Hematopoietic multipotent progenitor cell treated with erythropoietin and hydrocortisone succinate and interleukin-3 and kit ligand, for 17 days (in vitro differentiated cells): ENCODE data around the gene PSMB11.
A peak's percentile ranks its signal among the peaks of the same experiment; 100 is the strongest.
"Not testable (repeated sequence)": the region's sequence is repeated elsewhere in the genome, so short reads cannot be mapped to it uniquely, and the experiment has no call there.

ENCODE experiments used
- DNase-seq: peaks from one replicate; pipeline ENCODE4 v3.0.0-alpha.2; 2015; ENCODE audit warnings: low spot score

Gene PSMB11

DNA sequence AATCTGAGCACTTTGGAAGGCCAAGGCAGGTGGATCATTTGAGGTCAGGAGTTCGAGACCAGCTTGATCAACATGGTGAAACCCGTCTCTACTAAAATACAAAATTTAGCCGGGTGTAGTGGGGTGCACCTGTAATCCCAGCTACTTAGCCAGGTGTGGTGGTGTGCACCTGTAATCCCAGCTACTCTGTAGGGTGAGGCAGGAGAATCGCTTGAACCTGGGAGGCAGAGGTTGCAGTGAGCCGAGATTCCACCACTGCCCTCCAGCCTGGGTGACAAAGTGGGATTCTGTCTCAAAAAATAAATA, 28.3 kb upstream of the PSMB11 start:
- DNase-seq = not testable (repeated sequence)

DNA sequence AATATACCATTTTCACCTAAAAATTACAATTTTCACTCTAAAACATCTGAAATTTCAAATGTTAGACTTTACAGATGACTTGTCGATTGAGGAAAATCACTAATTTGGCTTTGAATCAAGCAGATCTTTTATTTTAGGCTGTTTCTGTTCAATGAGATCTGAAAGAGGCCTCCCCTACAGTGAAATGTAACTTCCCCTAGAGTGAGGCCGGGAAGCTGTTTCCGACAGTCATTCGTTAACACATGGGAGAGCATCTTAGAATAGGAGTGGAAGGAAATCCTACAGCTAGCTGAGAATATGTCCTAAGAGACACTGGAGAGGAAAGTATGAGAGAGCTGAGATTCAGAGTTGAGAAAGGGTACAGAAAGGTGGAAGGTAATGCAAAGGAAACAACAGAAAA, 26.4 kb upstream of the PSMB11 start:
- DNase-seq = no peak

DNA sequence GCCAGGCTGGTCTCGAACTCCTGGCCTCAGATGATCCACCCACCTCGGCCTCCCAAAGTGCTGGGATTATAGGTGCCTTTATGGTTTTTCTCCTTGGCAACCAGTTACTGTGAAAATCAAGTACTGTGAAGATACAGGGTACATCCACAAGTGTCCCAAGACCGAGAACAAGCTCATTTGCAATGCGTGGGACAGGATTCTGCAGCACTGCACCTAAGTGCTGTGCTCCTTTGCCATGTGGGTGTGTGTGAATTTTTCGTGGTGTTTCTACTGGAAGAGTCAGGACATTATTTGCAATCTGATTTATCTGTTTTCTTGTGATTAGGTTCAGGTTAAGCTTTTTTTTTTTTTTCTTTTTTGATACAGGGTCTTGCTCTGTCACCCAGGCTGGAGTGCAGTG, 24.9 kb upstream of the PSMB11 start:
- no peak for DNase-seq

DNA sequence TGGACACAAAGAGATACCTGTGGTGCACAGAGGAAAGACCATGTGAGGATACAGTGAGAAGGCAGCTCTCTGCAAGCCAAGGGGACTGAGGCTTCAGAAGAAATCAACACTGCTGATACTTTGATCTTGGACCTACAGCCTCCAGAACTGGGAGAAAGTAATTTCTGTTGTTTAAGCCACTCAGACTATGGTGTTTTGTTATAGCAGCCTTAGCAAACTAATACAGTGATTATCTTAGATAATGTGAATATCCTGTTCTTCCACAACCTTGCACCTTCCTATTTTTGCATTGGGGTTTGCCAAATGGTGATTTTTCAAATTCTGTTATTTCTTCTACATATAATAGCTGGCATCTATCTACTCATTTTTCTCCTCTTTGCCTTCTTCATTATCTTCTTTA, 23.9 kb upstream of the PSMB11 start:
- DNase-seq = no peak

DNA sequence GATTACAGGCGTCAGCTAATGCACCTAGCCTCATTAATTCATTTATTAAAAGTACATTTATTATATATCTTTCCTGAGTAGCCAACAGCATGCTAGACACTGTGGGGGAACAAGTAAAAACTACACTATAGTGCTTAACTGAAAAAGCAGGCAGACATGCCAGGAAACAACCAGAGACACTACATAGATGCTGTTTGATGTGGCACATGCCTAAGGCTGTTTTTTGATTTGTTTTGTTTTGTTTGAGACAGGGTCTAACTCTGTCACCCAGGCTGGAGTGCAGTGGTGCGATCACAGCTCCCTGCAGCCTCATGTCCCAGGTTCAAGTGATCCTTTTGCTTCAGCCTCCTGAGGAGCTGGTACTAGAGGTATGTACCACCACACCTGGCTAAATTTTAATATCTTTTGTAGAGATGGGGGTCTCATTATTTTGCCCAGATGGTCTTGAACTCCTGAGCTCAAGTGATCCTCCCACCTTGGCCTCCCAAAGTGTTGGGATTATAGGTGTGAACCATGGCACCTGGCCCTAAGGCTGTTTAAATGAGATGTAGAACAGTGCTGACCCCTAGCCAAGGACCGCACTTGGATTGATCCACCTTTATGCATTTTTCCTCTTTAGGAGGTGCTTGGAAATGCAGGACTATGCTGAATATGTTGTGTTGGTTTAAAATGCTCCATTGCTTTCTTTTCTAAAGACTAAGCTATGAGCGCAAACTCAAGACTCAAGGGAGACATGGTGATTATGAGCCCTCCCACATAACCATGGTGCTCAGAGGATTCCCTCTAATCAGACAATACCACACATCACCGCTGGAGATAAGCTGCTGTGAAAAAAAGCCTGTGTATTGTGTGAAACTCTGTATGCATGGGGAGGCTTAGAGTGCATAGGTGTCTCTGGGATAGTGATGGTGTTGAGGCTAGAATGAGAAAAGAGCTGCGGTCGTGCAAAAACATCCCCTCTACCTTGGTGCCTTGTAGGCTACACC, 21.6 kb upstream of the PSMB11 start:
- DNase-seq = no peak

DNA sequence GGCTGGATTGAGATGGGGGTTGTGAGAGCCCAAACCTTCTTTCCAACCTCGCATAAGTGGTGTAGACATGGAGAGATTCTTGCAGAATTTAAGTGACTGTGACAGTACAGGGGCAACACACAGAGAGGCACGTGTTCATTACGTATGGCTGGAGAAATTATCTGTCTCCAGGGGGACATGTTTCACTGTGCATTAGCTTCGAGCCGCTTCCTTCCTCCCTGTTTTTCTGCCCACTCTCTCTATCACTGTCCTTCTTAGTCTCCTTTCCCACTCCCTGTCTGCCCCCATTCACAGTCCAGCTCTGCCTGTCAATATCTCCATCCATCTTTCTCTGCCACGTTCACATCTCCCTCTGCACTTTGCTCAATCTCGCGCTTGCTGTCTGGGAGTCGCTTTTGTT, 20.6 kb upstream of the PSMB11 start:
- no peak for DNase-seq

DNA sequence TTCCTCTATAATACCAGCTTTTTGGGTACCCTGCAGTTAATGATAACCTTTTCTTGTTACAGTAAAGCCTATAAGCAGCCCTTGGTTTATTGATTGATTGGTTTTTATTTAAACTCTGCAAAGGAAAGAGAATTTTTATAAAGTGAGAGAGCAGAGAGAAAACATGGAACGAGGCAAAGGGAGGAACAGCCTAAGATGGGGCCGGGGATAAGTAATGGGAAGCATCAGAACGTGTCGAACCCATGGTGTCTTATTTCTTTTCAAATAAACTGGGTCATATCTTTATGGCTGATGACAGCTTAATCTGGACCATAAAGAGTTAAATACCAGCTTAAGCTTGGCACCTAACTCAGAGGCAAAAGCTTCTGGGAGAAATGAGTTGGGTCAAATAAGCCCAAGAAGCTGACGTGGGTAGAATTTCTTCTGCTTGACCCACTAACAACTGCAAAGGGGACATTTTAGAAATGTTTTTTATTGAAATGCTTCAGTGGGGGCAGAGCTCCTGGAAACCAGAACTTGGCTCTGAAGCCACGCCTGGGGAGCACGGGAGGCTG, 20.0 kb upstream of the PSMB11 start:
- DNase-seq = no peak

DNA sequence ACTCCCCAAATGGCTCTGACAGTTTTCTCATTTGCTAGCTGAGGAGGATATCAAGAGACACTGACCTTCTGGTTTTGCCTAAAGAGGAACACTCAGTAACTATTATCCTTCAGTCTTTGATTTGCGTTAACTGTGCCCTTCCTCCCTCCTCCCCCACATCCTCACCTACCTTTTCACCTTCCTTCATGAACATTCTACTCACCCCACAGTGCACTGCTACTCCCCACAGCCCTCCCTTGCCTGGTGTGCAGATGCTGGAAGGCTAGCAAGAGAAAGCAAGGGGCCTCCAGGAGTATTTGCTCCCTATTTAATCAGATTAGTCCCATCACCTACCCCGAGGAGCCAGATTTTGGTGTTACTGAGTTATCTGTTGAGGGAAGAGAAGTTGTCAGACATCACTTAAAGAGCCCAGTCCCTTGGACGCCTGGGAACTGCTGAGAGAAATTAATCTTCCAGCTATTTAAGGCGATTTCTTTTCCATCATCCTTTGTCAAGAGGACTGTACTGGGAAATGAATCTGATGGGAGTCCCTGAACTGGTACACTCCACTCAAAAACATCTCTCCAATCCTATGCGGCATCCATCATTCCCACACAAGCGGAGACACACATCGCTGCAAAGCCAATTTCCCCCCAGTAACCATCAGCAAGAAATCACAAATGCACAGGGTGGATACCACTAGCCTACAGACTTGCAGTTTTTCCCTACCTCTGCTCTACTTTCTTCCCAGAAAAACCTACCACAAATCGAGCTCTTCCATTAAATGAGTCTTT, 18.8 kb upstream of the PSMB11 start:
- DNase-seq = no peak

DNA sequence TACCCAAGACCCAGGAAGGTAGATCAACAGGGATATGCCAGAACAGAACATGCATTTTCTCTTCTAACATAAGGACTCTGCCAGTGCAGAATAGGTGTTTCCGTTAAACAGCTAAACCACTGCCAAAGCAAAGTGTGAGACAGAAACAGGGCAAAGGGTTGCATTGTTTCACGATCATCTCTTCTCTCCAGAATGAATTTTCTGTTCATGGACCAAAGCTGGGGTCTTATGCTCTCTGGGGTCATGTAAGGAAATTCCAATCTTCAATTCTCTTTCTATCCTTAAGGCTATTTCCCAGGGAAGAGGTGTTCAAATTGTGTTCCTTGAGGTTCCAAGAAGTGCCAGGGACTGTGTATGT, 18.2 kb upstream of the PSMB11 start:
- DNase-seq = no peak

DNA sequence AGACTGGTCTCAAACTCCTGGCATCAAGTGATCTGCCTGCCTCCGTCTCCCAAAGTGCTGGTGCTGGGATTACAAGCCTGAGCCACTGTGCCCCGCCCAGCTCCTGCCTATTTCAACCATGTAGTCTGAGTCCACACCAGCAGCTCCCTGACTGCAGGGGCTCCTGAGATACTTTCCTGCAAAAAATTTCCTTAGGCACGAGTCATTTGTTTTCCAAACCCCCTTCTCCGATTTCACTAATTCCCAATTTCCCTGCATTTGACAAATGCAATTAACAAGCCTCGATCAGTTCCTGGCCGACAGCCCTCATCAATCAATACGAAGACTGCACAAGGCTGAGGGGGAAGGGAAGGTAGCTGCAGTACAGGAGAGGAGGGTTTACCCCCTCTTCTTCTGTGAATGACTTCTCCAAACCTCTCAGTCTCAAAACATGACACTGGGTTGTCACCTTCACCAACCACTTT, 17.4 kb upstream of the PSMB11 start:
- DNase-seq = no peak

DNA sequence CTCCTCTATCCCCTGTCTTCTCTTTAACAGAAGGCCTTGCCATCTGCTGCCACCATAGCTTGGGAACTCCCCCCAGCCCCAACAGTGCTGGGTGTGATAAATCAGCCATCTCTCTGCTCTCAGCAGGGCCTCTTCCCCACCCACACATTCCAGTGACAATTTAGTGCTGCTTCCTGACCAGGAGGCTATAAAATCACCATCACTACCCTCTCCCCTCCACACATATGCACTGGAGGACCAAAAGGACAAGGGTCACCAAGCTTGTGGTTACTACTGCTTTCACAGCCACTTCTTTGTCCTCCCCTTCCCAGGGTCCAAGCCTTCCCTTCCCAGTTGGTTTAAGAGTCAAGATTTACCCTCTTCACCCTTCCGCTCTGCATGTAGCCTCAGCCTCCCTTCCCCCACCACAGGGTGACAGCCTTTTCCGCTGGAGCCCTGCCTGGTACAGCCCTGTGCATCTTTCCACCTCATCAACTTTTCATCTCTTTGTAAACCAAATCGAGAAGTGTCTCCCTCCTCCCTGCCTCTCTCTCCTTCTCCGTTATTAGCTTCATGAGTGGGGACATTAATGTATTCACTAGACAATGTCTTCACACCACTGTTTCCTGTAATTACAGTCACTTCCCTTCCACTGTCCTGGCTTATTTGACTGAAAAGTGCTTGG, 16.7 kb upstream of the PSMB11 start:
- no peak for DNase-seq

DNA sequence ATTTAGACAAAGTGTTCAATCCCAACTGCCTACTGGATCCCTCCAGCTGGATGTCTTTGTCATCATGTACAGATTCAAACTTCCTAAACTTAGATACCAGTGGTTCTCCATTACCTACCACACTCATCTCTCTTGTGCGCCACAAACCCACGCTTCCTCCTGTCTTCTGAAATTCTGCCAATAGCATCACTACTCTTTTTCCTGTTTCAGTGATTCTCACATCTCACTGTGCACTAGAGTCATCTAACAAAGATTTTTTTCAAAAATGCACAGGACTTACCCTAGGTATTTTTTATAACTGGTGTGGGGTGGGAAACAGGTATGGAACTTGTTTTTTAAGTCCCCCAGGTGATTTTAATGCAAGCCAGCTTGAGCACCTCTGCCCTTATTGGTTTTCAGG, 13.2 kb upstream of the PSMB11 start:
- DNase-seq = no peak

DNA sequence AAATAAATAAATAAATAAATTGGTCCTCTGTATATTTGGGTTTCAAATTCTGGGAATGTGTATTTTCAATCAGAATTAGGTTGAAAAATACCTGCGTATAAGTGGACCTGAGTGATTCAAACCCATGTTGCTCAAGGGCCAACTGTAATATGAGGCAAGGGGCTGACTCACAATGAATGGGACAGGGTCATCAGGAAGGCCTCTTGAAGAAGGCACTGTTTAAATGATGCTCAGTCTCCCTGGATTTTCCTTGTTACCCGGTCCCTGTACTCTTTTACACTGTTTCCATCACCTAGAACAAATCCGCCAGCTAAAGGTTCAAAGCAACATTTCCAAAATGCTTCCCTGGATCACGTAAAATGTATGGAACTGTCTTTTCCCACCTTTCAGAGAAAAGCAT, 11.1 kb upstream of the PSMB11 start:
- no peak for DNase-seq

DNA sequence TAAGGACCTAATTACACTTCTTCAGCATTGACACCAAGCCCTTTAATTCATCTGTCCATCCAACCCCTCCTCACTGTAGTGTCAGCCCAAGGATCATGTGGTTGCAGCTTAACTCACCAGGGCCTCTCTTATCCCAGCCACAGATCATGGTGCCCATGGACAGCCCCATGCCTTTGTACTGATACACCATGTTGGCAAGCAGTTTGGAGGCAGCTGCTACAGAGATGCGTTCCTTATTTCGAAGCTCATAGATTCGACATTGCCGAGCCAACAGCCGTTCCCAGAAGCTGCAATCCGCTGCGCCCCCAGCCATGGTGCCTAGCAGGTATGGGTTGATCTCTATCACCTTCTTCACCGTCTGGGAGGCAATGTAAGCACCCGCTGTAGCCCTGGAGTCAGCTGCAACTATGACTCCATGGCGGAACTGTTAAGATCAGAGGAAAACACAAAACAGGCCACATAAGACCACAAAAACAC, 8.7 kb upstream of the PSMB11 start:
- DNase-seq = no peak

DNA sequence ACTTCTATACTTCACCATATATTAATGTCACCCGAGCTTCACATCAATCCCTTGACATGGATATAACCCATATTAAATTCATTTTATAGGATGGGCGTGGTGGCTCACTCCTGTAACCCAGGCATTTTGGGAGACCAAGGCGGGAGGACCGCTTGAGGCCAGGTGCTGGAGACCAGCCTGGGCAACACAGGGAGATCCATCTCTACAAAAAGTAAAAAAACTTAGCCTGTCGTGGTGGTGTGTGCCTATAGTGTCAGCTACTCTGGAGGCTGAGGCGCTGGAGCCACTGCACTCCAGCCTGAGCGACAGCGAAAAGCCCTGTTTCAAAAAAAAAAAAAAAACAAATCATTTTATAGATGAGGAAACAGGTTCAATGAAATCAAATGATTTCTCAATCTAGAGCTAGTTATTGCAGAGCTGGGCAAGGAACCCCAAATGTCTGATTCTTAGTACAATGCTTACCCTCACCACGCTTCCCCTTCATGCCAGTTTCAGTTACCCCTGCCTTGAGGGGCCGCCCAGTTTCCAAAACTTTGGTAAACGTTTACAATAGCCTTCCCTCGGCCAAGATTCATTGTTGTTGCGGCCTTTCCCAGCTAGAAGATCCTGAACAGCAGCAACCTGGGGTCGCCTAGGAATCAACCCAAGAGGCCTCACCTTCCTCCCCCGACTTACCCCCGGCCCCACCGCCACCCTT, 8.1 kb upstream of the PSMB11 start:
- DNase-seq = no peak

DNA sequence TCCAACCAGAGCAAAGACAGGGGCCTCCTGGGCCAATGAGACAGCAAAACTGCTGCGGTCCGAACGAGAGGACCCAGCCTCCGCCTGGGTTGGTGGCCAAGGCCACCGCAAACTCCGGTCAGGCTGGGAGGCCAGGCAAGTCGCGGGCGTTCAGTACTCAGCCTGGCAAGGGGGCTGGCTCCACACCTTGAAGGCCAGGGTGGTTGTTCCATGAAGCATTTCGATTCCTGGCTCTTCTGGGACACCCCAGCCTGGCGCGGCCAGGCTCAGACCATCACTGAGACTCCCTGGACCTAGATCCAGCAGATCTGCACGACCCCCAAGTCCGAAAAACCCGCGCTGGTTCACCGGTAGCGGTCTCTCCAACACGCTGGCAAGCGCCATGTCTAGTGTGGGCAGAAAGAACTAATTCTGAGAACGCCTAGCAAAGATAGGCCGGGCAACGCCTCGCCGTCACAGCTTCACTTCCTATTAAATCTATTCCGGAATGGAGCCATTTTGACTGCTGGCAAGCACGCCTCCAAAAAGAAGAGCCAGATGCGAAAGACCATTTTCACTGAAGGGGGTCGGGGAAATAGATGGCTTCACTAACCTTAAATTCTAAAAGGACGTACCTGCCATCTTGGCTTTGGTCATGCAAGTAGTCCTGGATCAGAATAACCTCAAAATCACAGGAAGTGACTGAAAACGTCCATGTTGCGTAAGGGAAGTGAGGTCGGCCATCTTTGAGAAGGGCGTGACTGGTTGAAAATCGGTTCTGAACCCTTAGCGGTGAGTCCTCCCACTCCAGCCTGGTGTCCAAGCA, 7.3 kb upstream of the PSMB11 start, which contains the start of gene PSMB5:
Gene PSMB5, minus strand, starts transcription at position 403 of the 805 bp plus-strand sequence. Its CDS starts 19 bp downstream, at position 384.
- peak; percentile 97 for DNase-seq

DNA sequence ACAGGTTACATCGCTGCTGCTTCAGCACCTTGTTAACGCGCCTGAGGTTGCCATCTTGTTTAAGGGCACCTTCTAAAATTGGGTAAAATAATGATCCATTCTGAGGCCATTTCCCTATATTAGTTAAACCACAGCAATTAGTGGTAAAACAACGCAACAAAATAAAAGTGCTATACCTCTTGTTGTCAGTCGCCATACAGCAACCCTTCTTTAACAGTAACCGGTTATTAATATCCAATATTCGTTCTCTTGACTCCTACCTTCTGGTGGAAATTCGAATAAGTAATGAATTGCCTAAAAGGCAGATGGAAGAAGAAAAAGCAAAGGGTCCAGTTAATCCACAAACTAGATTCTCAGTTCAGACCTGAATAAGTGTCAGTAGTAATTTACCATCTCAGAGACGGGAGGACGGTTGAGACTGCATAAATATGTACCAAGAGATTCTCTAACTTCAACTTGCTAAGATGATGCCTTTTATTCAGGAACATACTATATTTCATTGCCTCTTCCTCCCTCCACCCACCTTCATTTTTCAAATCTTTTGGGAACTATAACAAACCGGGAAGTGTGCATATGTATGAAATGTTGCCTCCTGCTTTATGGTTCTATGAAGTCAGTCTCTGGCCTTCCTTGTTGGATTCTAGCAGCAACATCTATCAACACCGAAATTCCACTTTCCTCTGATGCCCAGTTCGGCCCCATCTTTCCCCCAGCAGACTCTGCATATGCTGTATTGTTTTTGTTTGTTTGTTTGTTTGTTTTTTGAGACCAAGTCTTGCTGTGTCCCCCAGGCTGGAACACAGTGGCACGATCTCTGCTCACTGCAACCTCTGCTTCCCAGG, 6.5 kb upstream of the PSMB11 start:
- DNase-seq = no peak

DNA sequence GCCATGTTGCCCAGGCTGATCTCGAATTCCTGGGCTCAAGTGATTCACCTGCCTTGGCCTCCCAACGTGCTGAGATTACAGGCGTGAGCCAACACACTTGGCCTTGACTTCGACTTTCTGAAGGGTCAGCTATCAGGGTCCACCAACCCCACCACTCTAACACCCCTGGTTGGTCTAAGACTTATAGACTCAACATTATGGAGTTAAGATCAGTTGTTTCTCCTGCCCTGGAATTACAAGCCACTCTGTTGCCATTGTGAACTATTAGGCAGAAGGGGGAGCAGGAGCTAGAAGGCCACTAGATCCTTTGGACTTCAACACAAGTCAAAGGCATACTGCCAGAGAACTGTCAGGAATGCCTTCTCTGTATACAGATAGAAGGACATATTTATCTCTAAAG, 1.9 kb upstream of the PSMB11 start:
- no peak for DNase-seq

DNA sequence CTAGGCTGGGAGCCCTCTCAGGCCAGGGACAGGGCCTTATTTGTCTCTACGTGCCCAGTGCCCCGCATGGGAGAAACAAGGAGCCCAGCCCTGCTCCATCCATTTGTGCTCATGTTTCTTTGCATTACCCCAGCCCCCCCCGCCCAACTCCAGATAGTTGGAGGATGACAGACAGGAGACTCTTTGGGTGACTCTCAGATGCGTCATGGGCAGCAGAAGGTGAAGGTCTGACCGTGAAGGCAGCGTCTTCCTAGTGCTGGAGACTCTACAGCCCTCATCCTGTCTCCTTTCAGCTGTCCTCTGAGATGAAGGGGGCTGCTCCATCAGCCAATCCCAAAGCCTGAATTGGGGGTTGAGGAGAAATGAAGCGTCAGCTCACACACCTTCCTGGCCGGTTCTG, 283 bp upstream of the PSMB11 start:
- DNase-seq = no peak

DNA sequence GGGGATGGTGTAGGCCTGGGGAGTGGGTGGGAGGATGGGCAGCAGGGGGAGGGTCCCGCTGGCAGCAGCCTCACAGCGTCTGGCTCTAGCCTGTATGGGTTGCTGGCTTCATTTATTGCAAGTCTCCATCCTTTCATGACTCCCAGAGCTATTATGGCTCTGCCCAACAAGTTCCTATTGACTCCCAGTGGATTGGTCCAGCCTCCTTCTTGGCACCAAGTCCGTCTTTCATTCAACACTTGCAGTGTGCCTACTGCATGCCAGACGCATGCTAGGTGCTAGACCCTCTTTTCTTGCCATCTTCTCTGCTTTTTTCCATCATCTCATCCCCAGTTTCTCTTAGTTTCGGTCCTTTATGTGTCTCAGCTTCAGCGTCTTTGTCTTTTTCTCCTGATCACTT, 1.1 kb downstream of the PSMB11 start:
- no peak for DNase-seq
